IMR-90 (cell line): ENCODE measurements around the gene C6orf89. TPM values are rescaled to one million over a fixed set of nuclear protein-coding genes. Genes with fewer than 3 reads are reported as not detected.

Experiments
- ATAC-seq: fragments of 200-7000 bp; cut with Tn5 transposase; 2 replicates; pipeline ENCODE4 v1.9.1; 2020; ENCODE audit warnings: low read depth, mild to moderate bottlenecking, moderate library complexity
- BruUV-seq: library from RNA; stranded (reverse); fragments of 400-500 nt; replicated peaks from 2 replicates; lab custom pipeline; 2021; lab: Mats Ljungman, UMichigan
- CTCF ChIA-PET: fragments of 300-600 bp; formaldehyde crosslinking; extraction: SDS; loops from one replicate; lab custom pipeline; 2021; ENCODE audit warnings: antibody characterized with exemption; lab: Yijun Ruan, JAX
- POLR2A ChIA-PET: fragments of 300-600 bp; sonication (Branson Sonifier 250); formaldehyde crosslinking; loops from one replicate; lab custom pipeline; 2022; ENCODE audit warnings: antibody characterized with exemption; ENCODE audit not compliant: unreplicated experiment; lab: Charles Lee
- DNase-seq: peaks from one replicate; pipeline ENCODE4 v3.0.0; 2013
- H2AFZ ChIP-seq: replicated peaks from 2 replicates; pipeline ENCODE3; 2013; ENCODE audit warnings: low read length, mild to moderate bottlenecking; ENCODE audit not compliant: poor library complexity
- H2AK5ac ChIP-seq: 2 replicates; pipeline ENCODE4 v1.6.1; 2013; ENCODE audit warnings: low read depth, low read length, inconsistent platforms
- H2AK9ac ChIP-seq: replicated peaks from 2 replicates; pipeline ENCODE3; 2013; ENCODE audit warnings: mild to moderate bottlenecking, low read depth, low read length, moderate library complexity; ENCODE audit not compliant: poor library complexity
- H2BK120ac ChIP-seq: 2 replicates; pipeline ENCODE4 v1.6.1; 2013; ENCODE audit warnings: low read depth, low read length, inconsistent platforms
- H2BK15ac ChIP-seq: 3 replicates; pipeline ENCODE4 v1.6.1; 2013; ENCODE audit warnings: low read depth, low read length, inconsistent platforms
- H2BK20ac ChIP-seq: 2 replicates; pipeline ENCODE4 v1.6.1; 2013; ENCODE audit warnings: low read depth, mild to moderate bottlenecking, inconsistent platforms, low read length, moderate library complexity
- H2BK5ac ChIP-seq: 2 replicates; pipeline ENCODE4 v1.6.1; 2013; ENCODE audit warnings: mild to moderate bottlenecking, low read depth, low read length, inconsistent platforms; ENCODE audit not compliant: poor library complexity, severe bottlenecking
- H3K14ac ChIP-seq: replicated peaks from 2 replicates; pipeline ENCODE4 v1.6.1; 2013; ENCODE audit warnings: low read depth, low read length, inconsistent platforms
- H3K18ac ChIP-seq: 2 replicates; pipeline ENCODE4 v1.6.1; 2013; ENCODE audit warnings: low read depth, low read length, control low read depth
- H3K23ac ChIP-seq: 2 replicates; pipeline ENCODE4 v1.6.1; 2013; ENCODE audit warnings: low read depth, low read length, inconsistent platforms
- H3K27ac ChIP-seq: 2 replicates; pipeline ENCODE4 v1.5.1; 2013; ENCODE audit warnings: mild to moderate bottlenecking, control low read depth, low read length; ENCODE audit not compliant: insufficient read depth
- H3K27me3 ChIP-seq: 2 replicates; pipeline ENCODE4 v1.6.1; 2013; ENCODE audit warnings: low read length; ENCODE audit not compliant: control insufficient read depth, insufficient read depth
- H3K36me3 ChIP-seq: 2 replicates; pipeline ENCODE4 v1.6.1; 2013; ENCODE audit warnings: low read length, mixed read lengths; ENCODE audit not compliant: control insufficient read depth, insufficient read depth
- H3K4ac ChIP-seq: 2 replicates; pipeline ENCODE4 v1.6.1; 2013; ENCODE audit warnings: low read depth, low read length, inconsistent platforms
- H3K4me1 ChIP-seq: 2 replicates; pipeline ENCODE4 v1.6.1; 2013; ENCODE audit warnings: low read length, mixed read lengths; ENCODE audit not compliant: control insufficient read depth, insufficient read depth
- H3K4me2 ChIP-seq: 2 replicates; pipeline ENCODE4 v1.6.1; 2013; ENCODE audit warnings: low read depth, mild to moderate bottlenecking, control low read depth, low read length, moderate library complexity
- H3K4me3 ChIP-seq: 2 replicates; pipeline ENCODE4 v1.5.1; 2013; ENCODE audit warnings: low read depth, mild to moderate bottlenecking, control low read depth, low read length, moderate library complexity; ENCODE audit not compliant: insufficient read depth
- H3K56ac ChIP-seq: 2 replicates; pipeline ENCODE4 v1.6.1; 2013; ENCODE audit warnings: low read length, inconsistent platforms; ENCODE audit not compliant: insufficient read depth; ENCODE audit errors: extremely low read depth
- H3K79me1 ChIP-seq, 2 experiments: 2 replicates each; pipeline ENCODE4 v1.6.1; 2013; ENCODE audit warnings: low read length in 2 of 2, inconsistent platforms in 1 of 2, low read depth in 1 of 2
- H3K9ac ChIP-seq: 2 replicates; pipeline ENCODE4 v1.6.1; 2013; ENCODE audit warnings: low read depth, low read length, control low read depth
- H3K9me1 ChIP-seq: 2 replicates; pipeline ENCODE4 v1.6.1; 2013; ENCODE audit warnings: low read length, inconsistent platforms; ENCODE audit not compliant: insufficient read depth
- H3K9me3 ChIP-seq: 2 replicates; pipeline ENCODE4 v1.6.1; 2013; ENCODE audit warnings: low read length; ENCODE audit not compliant: control insufficient read depth, insufficient read depth
- H4K20me1 ChIP-seq: 2 replicates; pipeline ENCODE4 v1.6.1; 2013; ENCODE audit warnings: low read length, inconsistent platforms; ENCODE audit not compliant: insufficient read depth
- H4K5ac ChIP-seq: 2 replicates; pipeline ENCODE4 v1.6.1; 2013; ENCODE audit warnings: mild to moderate bottlenecking, low read depth, low read length, control low read depth
- H4K8ac ChIP-seq, 2 experiments: 2 replicates each; pipeline ENCODE4 v1.6.1; 2013; ENCODE audit warnings: low read depth in 2 of 2, low read length in 2 of 2, control low read depth in 1 of 2, inconsistent platforms in 1 of 2
- H4K91ac ChIP-seq: 2 replicates; pipeline ENCODE4 v1.6.1; 2013; ENCODE audit warnings: low read depth, low read length, inconsistent platforms; ENCODE audit not compliant: insufficient read depth
- CEBPB ChIP-seq: IDR thresholded peaks from 2 replicates; pipeline ENCODE4 v1.6.1; 2012; ENCODE audit warnings: low read depth, low read length, improper control_type of control experiment
- CTCF ChIP-seq: conservative IDR thresholded peaks from 2 replicates; pipeline ENCODE4 v1.5.1; 2012; ENCODE audit warnings: mild to moderate bottlenecking, low read depth, low read length, improper control_type of control experiment
- MAFK ChIP-seq: IDR thresholded peaks from 2 replicates; pipeline ENCODE4 v1.6.1; 2012; ENCODE audit warnings: low read depth, low read length, improper control_type of control experiment
- RCOR1 ChIP-seq: IDR thresholded peaks from 2 replicates; pipeline ENCODE4 v1.6.1; 2012; ENCODE audit warnings: mild to moderate bottlenecking, low read length, improper control_type of control experiment; ENCODE audit not compliant: insufficient replicate concordance
- WGBS, 2 experiments: methylation state at CpG; one replicate each; pipeline versions ENCODE4 v1.1.5 to v1.1.7; 2013; ENCODE audit warnings: missing lambda C conversion rate in 2 of 2; ENCODE audit not compliant: insufficient read length in 1 of 2; ENCODE audit errors: extremely low coverage in 2 of 2; 5-methylcytosine and 5-hydroxymethylcytosine counted together
- dilution Hi-C: fragments of 300-500 bp; cut with HindIII; formaldehyde crosslinking; loops from one replicate; pipeline ENCODE4 v1.14.3; 2018; ENCODE audit warnings: low sequenced_read_pairs; ENCODE audit not compliant: unreplicated experiment
- in situ Hi-C: fragments of 300-500 bp; cut with MboI; formaldehyde crosslinking; loops from 3 replicates; pipeline ENCODE4 v1.14.3; 2019; ENCODE audit warnings: low sequenced_read_pairs, inconsistent platforms, mixed read lengths
- intact Hi-C: fragments of 100-400 bp; cut with micrococcal nuclease; formaldehyde crosslinking; loops from 2 replicates; pipeline ENCODE4 v1.10.0; 2022
- polyA plus RNA-seq, 3 experiments: library from polyadenylated mRNA; depleted of rRNA; stranded (reverse); fragments of >200 nt; gene quantifications; 2 replicates each; pipeline ENCODE4 v1.2.3, GENCODE V29; 2012; ENCODE audit warnings: low replicate concordance in 1 of 3
- total RNA-seq: library from RNA; depleted of rRNA; stranded (reverse); fragments of >200 nt; gene quantifications from 2 replicates; pipeline ENCODE4 v1.2.3, GENCODE V29; 2012

The C6orf89 gene
- total and polyA plus RNA-seq, 2 of the 4 experiments (the other 2 are of a cell fraction) = 30.8 to 52.3 TPM

- no peak overlapping the region for H2BK15ac ChIP-seq
- POLR2A ChIA-PET = no interaction called here
- dilution Hi-C loops (no loop called here), intact Hi-C loops (no loop called here), in situ Hi-C loops (no loop called here)
- H3K23ac ChIP-seq = no peak overlapping the region
- peaks cover 3% of the 10 kb centered on the region; the same call in 1 of the 2 replicates for H4K20me1 ChIP-seq
- no peak for TF ChIP-seq CTCF
- TF ChIP-seq CEBPB = 0 out of 2 replicates have a peak, but pooled peaks have one; percentile 27
- TF ChIP-seq RCOR1 = no peak
- no peak for TF ChIP-seq MAFK
- H3K27me3 ChIP-seq = no peaks in the 10 kb centered on the region
- ATAC-seq (no peak), DNase-seq (no peak)
- H3K18ac ChIP-seq = no peak overlapping the region
- no peak overlapping the region for H3K14ac ChIP-seq
- 93% methylated on average over 5 of the region's 7 CpGs; no CpG with 5 or more reads in 1 of the 2 experiments for WGBS, 2 experiments
- no peak overlapping the region for H2BK20ac ChIP-seq
- H3K27ac ChIP-seq = no peak overlapping the region
- BruUV-seq = no TSS peak
- no peak overlapping the region for H3K56ac ChIP-seq
- H3K4me2 ChIP-seq = no peak overlapping the region
- H2AK9ac ChIP-seq = no peak overlapping the region
- no peak overlapping the region for H2BK120ac ChIP-seq
- no peak overlapping the region for H3K4me3 ChIP-seq
- H4K91ac ChIP-seq = no peak overlapping the region
- H2AFZ ChIP-seq = no peak overlapping the region
- H4K8ac ChIP-seq = no peak overlapping the region
- H3K79me1 ChIP-seq = peaks cover 32 to 82% of the 10 kb centered on the region in 2 experiments
- H2BK5ac ChIP-seq = no peak overlapping the region
- H2AK5ac ChIP-seq = no peak overlapping the region
- no peak overlapping the region for H4K5ac ChIP-seq
- no peak overlapping the region for H3K4ac ChIP-seq
- peaks cover 12% of the 10 kb centered on the region for H3K36me3 ChIP-seq
- H3K4me1 ChIP-seq = peaks cover 5% of the 10 kb centered on the region
- H3K9ac ChIP-seq = no peak overlapping the region
- CTCF ChIA-PET = interaction anchor here (0.6 to 0.7 kb wide), 2 partner anchors 94 to 845 kb away, joined by 3 to 4 read pairs; no protein-coding TSS in a partner anchor
- H3K9me3 ChIP-seq = no peaks in the 10 kb centered on the region
- peaks cover 32% of the 10 kb centered on the region for H3K9me1 ChIP-seq
These were observed 25.6 kb upstream of the C6orf89 start for GRCh38 chr6:36860126-36860525.
